Neural cell (in vitro differentiated cells): ENCODE measurements around the gene RGS6. TPM values are rescaled to one million over a fixed set of nuclear protein-coding genes. Genes with fewer than 3 reads are reported as not detected.

Experiments used
- H2AFZ ChIP-seq: fragments of 200-600, 300-800 bp; sonication (generic), shearing (Covaris generic); 2 replicates; pipeline ENCODE4 v1.6.0; 2014; ENCODE audit warnings: low read depth, mild to moderate bottlenecking, antibody characterized with exemption, low read length, moderate library complexity
- H3F3A ChIP-seq: fragments of 200-600 bp; shearing (Covaris generic); 2 replicates; pipeline ENCODE4 v1.6.1; 2016; ENCODE audit warnings: mild to moderate bottlenecking, moderate library complexity, mixed read lengths, antibody characterized with exemption, low read length; ENCODE audit not compliant: insufficient read depth, poor library complexity, severe bottlenecking
- H3K27ac ChIP-seq: fragments of 200-600, 300-800 bp; sonication (generic), shearing (Covaris generic); 2 replicates; pipeline ENCODE4 v1.5.1; 2014; ENCODE audit warnings: mild to moderate bottlenecking, low read length, moderate library complexity
- H3K27me3 ChIP-seq: fragments of 300-800, 200-600 bp; sonication (generic), shearing (Covaris generic); 2 replicates; pipeline ENCODE4 v1.6.0; 2014; ENCODE audit warnings: mild to moderate bottlenecking, low read depth, low read length, moderate library complexity; ENCODE audit not compliant: insufficient read depth
- H3K36me3 ChIP-seq: fragments of 300-800, 200-600 bp; sonication (generic), shearing (Covaris generic); 2 replicates; pipeline ENCODE4 v1.5.1; 2014; ENCODE audit warnings: mild to moderate bottlenecking, antibody characterized with exemption, low read length, moderate library complexity; ENCODE audit not compliant: insufficient read depth
- H3K4me2 ChIP-seq: fragments of 300-800, 200-600 bp; sonication (generic), shearing (Covaris generic); 2 replicates; pipeline ENCODE4 v1.6.0; 2014; ENCODE audit warnings: mild to moderate bottlenecking, low read length
- H3K4me3 ChIP-seq: fragments of 300-800, 200-600 bp; sonication (generic), shearing (Covaris generic); 2 replicates; pipeline ENCODE4 v1.5.1; 2014; ENCODE audit warnings: mild to moderate bottlenecking, low read length, moderate library complexity
- H3K79me2 ChIP-seq: fragments of 200-600 bp; shearing (Covaris generic); replicated peaks from 2 replicates; pipeline ENCODE4 v1.6.0; 2014; ENCODE audit warnings: mild to moderate bottlenecking, low read length, moderate library complexity; ENCODE audit not compliant: insufficient read depth
- H3K9ac ChIP-seq: fragments of 300-800, 200-600 bp; sonication (generic), shearing (Covaris generic); 2 replicates; pipeline ENCODE4 v1.6.1; 2016; ENCODE audit warnings: mild to moderate bottlenecking, low read length, mixed read lengths
- H3K9me2 ChIP-seq: fragments of 200-600 bp; shearing (Covaris generic); 2 replicates; pipeline ENCODE4 v1.6.1; 2016; ENCODE audit warnings: mild to moderate bottlenecking, low read length, mixed read lengths; ENCODE audit not compliant: insufficient read depth
- H3K9me3 ChIP-seq: fragments of 200-600, 300-800 bp; sonication (generic), shearing (Covaris generic); 2 replicates; pipeline ENCODE4 v1.6.1; 2016; ENCODE audit warnings: mild to moderate bottlenecking, mixed run types, low read length, moderate library complexity, mixed read lengths
- H4K20me1 ChIP-seq: fragments of 200-600 bp; shearing (Covaris generic); 2 replicates; pipeline ENCODE4 v1.6.1; 2016; ENCODE audit warnings: mild to moderate bottlenecking, mixed run types; ENCODE audit not compliant: insufficient read depth
- CTCF ChIP-seq: fragments of 450-650 bp; IDR thresholded peaks from 2 replicates; pipeline ENCODE4 v1.5.1; 2014; ENCODE audit warnings: antibody characterized with exemption, mild to moderate bottlenecking, moderate library complexity; ENCODE audit not compliant: poor library complexity, severe bottlenecking
- EP300 ChIP-seq: fragments of 450-650 bp; conservative IDR thresholded peaks from 2 replicates; pipeline ENCODE4 v1.6.1; 2014; ENCODE audit warnings: antibody characterized with exemption, mild to moderate bottlenecking, moderate library complexity; ENCODE audit not compliant: poor library complexity, severe bottlenecking
- EZH2 ChIP-seq: fragments of 200-600, 300-800 bp; shearing (Covaris generic), sonication (generic); IDR thresholded peaks from 2 replicates; pipeline ENCODE4 v1.6.1; 2014; ENCODE audit warnings: antibody characterized with exemption, low read length, borderline replicate concordance, mild to moderate bottlenecking; ENCODE audit not compliant: insufficient read depth, poor library complexity, severe bottlenecking
- MXI1 ChIP-seq: fragments of 450-650 bp; conservative IDR thresholded peaks from 2 replicates; pipeline ENCODE4 v1.6.1; 2014; ENCODE audit warnings: antibody characterized with exemption, mild to moderate bottlenecking; ENCODE audit not compliant: poor library complexity, severe bottlenecking
- POLR2AphosphoS5 ChIP-seq: IDR thresholded peaks from 2 replicates; pipeline ENCODE4 v1.6.1; 2012
- RAD21 ChIP-seq: fragments of 450-650 bp; conservative IDR thresholded peaks from 2 replicates; pipeline ENCODE4 v1.6.1; 2014; ENCODE audit warnings: antibody characterized with exemption, mild to moderate bottlenecking, moderate library complexity
- REST ChIP-seq: IDR thresholded peaks from 2 replicates; pipeline ENCODE4 v1.6.1; 2012; ENCODE audit warnings: borderline replicate concordance
- SMC3 ChIP-seq: fragments of 450-650 bp; conservative IDR thresholded peaks from 2 replicates; pipeline ENCODE4 v1.6.1; 2014; ENCODE audit warnings: antibody characterized with exemption, mild to moderate bottlenecking, moderate library complexity; ENCODE audit not compliant: poor library complexity
- TAF1 ChIP-seq: IDR thresholded peaks from 2 replicates; pipeline ENCODE4 v1.6.1; 2012; ENCODE audit warnings: low read depth
- polyA plus RNA-seq: library from polyadenylated mRNA; depleted of rRNA; stranded (reverse); fragments of >200 nt; gene quantifications from 2 replicates; pipeline ENCODE4 v1.2.3, GENCODE V29; 2014
- small RNA-seq, 3 experiments: library from RNA; depleted of rRNA; stranded (forward); fragments of <200 nt; gene quantifications; one replicate each; pipeline ENCODE3, GENCODE V24; 2012

RGS6 gene
- polyA plus RNA-seq, 1 donor from 2014 or later = 7.3 TPM

GRCh38 chr14:72614891-72615415, 682.7 kb downstream of the RGS6 start:
- no peaks in the 10 kb centered on the region for H3K36me3 ChIP-seq
- no peak overlapping the region for H3K27ac ChIP-seq
- no peaks in the 10 kb centered on the region for H3K79me2 ChIP-seq
- H3K4me2 ChIP-seq = no peak overlapping the region
- no peak overlapping the region for H2AFZ ChIP-seq
- no peak overlapping the region for H3K4me3 ChIP-seq
- no peaks in the 10 kb centered on the region for H3K9me3 ChIP-seq
- no peak for TF ChIP-seq CTCF
- TF ChIP-seq TAF1 = no peak
- TF ChIP-seq MXI1 = no peak
- no peaks in the 10 kb centered on the region for H3K27me3 ChIP-seq
- no peaks in the 10 kb centered on the region for H4K20me1 ChIP-seq
- H3K9me2 ChIP-seq = no peaks in the 10 kb centered on the region
- H3K9ac ChIP-seq = no peak overlapping the region
- no peaks in the 10 kb centered on the region for H3F3A ChIP-seq

GRCh38 chr14:72615451-72616121, 683.4 kb downstream of the RGS6 start:
- Histone ChIP-seq H3K4me3 (no peak overlapping the region), H3K27me3 (no peaks in the 10 kb centered on the region), H3K9ac (no peak overlapping the region), H3K27ac (no peak overlapping the region), H3K9me2 (no peaks in the 10 kb centered on the region), H3K36me3 (no peaks in the 10 kb centered on the region), H3K79me2 (no peaks in the 10 kb centered on the region), H3K9me3 (no peaks in the 10 kb centered on the region), H3K4me2 (no peak overlapping the region), H3F3A (no peaks in the 10 kb centered on the region), H2AFZ (no peak overlapping the region), H4K20me1 (no peaks in the 10 kb centered on the region)
- TF ChIP-seq EP300 = no peak
- no peak for TF ChIP-seq CTCF
- TF ChIP-seq EZH2 = no peak
- TF ChIP-seq MXI1 = no peak
- TF ChIP-seq SMC3 = no peak
- TF ChIP-seq RAD21 = no peak
- TF ChIP-seq POLR2AphosphoS5 = no peak
- no peak for TF ChIP-seq TAF1
- no peak for TF ChIP-seq REST

Small RNAs within 50 kb of the gene (small RNA-seq; reads per million reads assigned to genes)
- gene MIR7843 (0 reads per million in 3 experiments), gene RF00019 (0 to 1.2 (median 0) reads per million in 3 experiments)
